Karpas-422 (cell line): ENCODE results near the gene CXCR5. TPM values are rescaled to one million over a fixed set of nuclear protein-coding genes. Genes with fewer than 3 reads are reported as not detected.

Experiments used
- DNase-seq: peaks from one replicate; pipeline ENCODE4 v3.0.0-alpha.2; 2015
- H2AFZ ChIP-seq: fragments of 200-600 bp; sonication (generic); 2 replicates; pipeline ENCODE4 v1.6.1; 2014; ENCODE audit warnings: antibody characterized with exemption, low read length, mixed read lengths
- H3K27ac ChIP-seq: fragments of 200-600 bp; sonication (generic); 2 replicates; pipeline ENCODE4 v1.5.1; 2014; ENCODE audit warnings: mild to moderate bottlenecking, low read length, moderate library complexity
- H3K27me3 ChIP-seq: fragments of 200-600 bp; sonication (generic); 2 replicates; pipeline ENCODE4 v1.6.1; 2014; ENCODE audit warnings: low read length, mixed read lengths
- H3K36me3 ChIP-seq: fragments of 200-600 bp; sonication (generic); 2 replicates; pipeline ENCODE4 v1.6.1; 2014; ENCODE audit warnings: low read length, mixed read lengths; ENCODE audit not compliant: insufficient read depth
- H3K4me1 ChIP-seq: fragments of 200-600 bp; sonication (generic); 2 replicates; pipeline ENCODE4 v1.6.1; 2014; ENCODE audit warnings: mild to moderate bottlenecking, low read length, mixed read lengths
- H3K4me2 ChIP-seq: fragments of 200-600 bp; sonication (generic); 2 replicates; pipeline ENCODE4 v1.6.1; 2014; ENCODE audit warnings: low read length, low read depth, mild to moderate bottlenecking; ENCODE audit not compliant: poor library complexity, severe bottlenecking
- H3K4me3 ChIP-seq: fragments of 200-600 bp; sonication (generic); 2 replicates; pipeline ENCODE4 v1.5.1; 2014; ENCODE audit warnings: mild to moderate bottlenecking, antibody characterized with exemption, low read length, mixed read lengths
- H3K79me2 ChIP-seq: fragments of 200-600 bp; sonication (generic); 2 replicates; pipeline ENCODE4 v1.6.1; 2014; ENCODE audit warnings: mild to moderate bottlenecking, low read length, mixed read lengths
- H3K9ac ChIP-seq: fragments of 200-600 bp; sonication (generic); 2 replicates; pipeline ENCODE4 v1.6.0; 2014; ENCODE audit warnings: low read length
- H3K9me2 ChIP-seq: fragments of 200-600 bp; sonication (generic), shearing (Covaris generic); replicated peaks from 2 replicates; pipeline ENCODE4 v1.6.0; 2014; ENCODE audit warnings: mild to moderate bottlenecking, low read length, moderate library complexity; ENCODE audit not compliant: insufficient read depth
- H3K9me3 ChIP-seq: fragments of 300-700, 200-600 bp; sonication (generic); 2 replicates; pipeline ENCODE4 v1.6.1; 2014; ENCODE audit warnings: low read length, mixed read lengths
- H4K20me1 ChIP-seq: fragments of 200-600 bp; sonication (generic); 2 replicates; pipeline ENCODE4 v1.6.1; 2014; ENCODE audit warnings: mild to moderate bottlenecking, antibody characterized with exemption, low read length, low read depth; ENCODE audit not compliant: insufficient read depth
- total RNA-seq: library from RNA; depleted of rRNA; stranded (reverse); fragments of >200 nt; shearing (Covaris generic); gene quantifications from 2 replicates; pipeline ENCODE4 v1.2.3, GENCODE V29; 2014; ENCODE audit warnings: low replicate concordance

The CXCR5 gene
- total RNA-seq, 1 experiment from 2014 or later, result 0.71 TPM

GRCh38 chr11:118896921-118897591 is 13.4 kb downstream of the CXCR5 start:
- Histone ChIP-seq H3K9me2 (no peaks in the 10 kb centered on the region), H3K9me3 (no peaks in the 10 kb centered on the region), H3K4me2 (no peak overlapping the region), H3K36me3 (no peaks in the 10 kb centered on the region), H2AFZ (no peak overlapping the region), H3K27me3 (no peaks in the 10 kb centered on the region), H4K20me1 (no peaks in the 10 kb centered on the region), H3K9ac (no peak overlapping the region), H3K79me2 (no peaks in the 10 kb centered on the region), H3K4me3 (no peak overlapping the region), H3K27ac (no peak overlapping the region), H3K4me1 (peaks cover 10% of the 10 kb centered on the region)
- no peak for DNase-seq

GRCh38 chr11:118897721-118898310 is 14.1 kb downstream of the CXCR5 start:
- Histone ChIP-seq H3K79me2 (no peaks in the 10 kb centered on the region), H3K9me2 (no peaks in the 10 kb centered on the region), H3K9me3 (no peaks in the 10 kb centered on the region), H2AFZ (no peak overlapping the region), H3K4me3 (no peak overlapping the region), H3K27me3 (no peaks in the 10 kb centered on the region), H4K20me1 (no peaks in the 10 kb centered on the region), H3K9ac (no peak overlapping the region), H3K36me3 (no peaks in the 10 kb centered on the region), H3K4me2 (no peak overlapping the region), H3K4me1 (peaks cover 8% of the 10 kb centered on the region), H3K27ac (no peak overlapping the region)
- DNase-seq, result no peak

GRCh38 chr11:118898400-118899295 is 15.0 kb downstream of the CXCR5 start:
- DNase-seq, result no peak
- Histone ChIP-seq H3K27ac (no peak overlapping the region), H3K4me3 (no peak overlapping the region), H3K9ac (no peak overlapping the region), H3K4me1 (peaks cover 6% of the 10 kb centered on the region), H3K27me3 (no peaks in the 10 kb centered on the region), H3K4me2 (no peak overlapping the region), H3K9me2 (no peaks in the 10 kb centered on the region), H3K79me2 (no peaks in the 10 kb centered on the region), H2AFZ (no peak overlapping the region), H4K20me1 (no peaks in the 10 kb centered on the region), H3K36me3 (no peaks in the 10 kb centered on the region), H3K9me3 (no peaks in the 10 kb centered on the region)

DNA sequence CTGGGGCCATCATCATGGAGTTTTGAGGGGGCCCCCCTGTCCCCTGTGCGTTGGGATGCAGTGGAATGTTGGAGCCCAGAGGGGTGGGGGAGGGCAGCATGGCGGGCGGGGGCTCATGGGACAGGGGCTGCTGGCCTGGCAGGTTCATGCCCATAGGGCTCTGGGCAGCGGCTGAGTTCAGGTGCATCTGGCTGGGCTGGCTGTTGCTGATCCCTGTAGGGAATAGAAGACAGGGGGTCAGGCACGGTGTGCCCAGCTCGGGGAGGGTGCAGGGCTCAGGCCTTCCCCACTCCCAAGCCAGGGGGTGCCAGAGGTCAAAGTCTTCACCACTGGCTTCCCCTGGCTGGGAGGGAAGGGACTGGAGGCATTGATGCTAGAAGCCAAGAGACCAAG is 15.6 kb downstream of the CXCR5 start:
- Histone ChIP-seq H3K79me2 (no peaks in the 10 kb centered on the region), H3K27ac (no peak overlapping the region), H2AFZ (no peak overlapping the region), H3K36me3 (no peaks in the 10 kb centered on the region), H4K20me1 (no peaks in the 10 kb centered on the region), H3K4me1 (peaks cover 6% of the 10 kb centered on the region), H3K9ac (no peak overlapping the region), H3K27me3 (no peaks in the 10 kb centered on the region), H3K4me2 (no peak overlapping the region), H3K4me3 (no peak overlapping the region), H3K9me3 (no peaks in the 10 kb centered on the region), H3K9me2 (no peaks in the 10 kb centered on the region)
- no peak for DNase-seq

GRCh38 chr11:118899706-118900360 is 16.1 kb downstream of the CXCR5 start:
- H3K27me3 ChIP-seq, result no peaks in the 10 kb centered on the region
- no peak overlapping the region for H2AFZ ChIP-seq
- no peak overlapping the region for H3K27ac ChIP-seq
- H3K9me2 ChIP-seq, result no peaks in the 10 kb centered on the region
- H3K9ac ChIP-seq, result no peak overlapping the region
- H4K20me1 ChIP-seq, result no peaks in the 10 kb centered on the region
- no peak overlapping the region for H3K4me3 ChIP-seq
- H3K79me2 ChIP-seq, result no peaks in the 10 kb centered on the region
- no peak overlapping the region for H3K4me2 ChIP-seq
- H3K4me1 ChIP-seq, result peaks cover 6% of the 10 kb centered on the region
- no peak for DNase-seq
- H3K9me3 ChIP-seq, result no peaks in the 10 kb centered on the region
- no peaks in the 10 kb centered on the region for H3K36me3 ChIP-seq

DNA sequence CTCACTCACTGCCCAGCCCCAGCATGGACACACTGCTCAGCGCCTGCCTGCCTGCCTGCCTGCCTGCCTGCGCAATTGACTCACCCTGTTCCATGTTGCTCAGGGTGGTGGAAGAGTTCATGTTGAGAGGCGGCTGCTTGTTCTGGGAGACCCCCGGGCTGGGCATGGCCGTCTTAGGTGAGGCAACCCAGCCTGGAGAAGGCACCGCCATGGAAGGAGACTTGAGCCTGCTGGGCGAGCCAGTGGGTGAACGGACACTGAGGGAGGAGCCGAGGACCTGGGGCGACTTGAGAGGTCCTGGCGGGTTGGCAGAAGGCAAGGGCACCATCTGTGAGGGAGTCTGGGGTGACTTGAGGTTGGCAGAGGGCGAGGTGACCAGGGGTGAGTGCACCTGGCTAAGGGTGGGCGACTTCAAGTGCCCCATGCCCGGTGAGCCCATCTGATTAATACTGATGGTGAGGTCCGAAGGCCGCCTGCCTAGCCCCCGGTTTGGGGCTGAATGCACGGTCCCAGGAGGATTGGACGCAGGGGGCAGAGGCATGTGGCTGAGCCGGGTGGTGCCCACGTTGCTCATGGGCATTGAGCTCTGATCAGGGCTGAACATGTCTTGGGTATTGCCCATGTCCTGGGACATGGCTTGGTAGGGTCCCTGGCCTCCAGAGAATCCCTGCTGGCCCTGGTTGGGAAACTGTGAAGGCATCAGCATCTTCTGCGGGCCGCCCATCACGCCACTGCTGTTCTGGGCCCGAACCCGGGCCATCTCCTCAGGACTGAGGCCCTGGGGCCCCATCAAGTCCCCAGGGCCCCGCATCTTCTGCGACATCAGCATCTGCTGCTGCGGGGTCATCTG is 17.1 kb downstream of the CXCR5 start:
- no peaks in the 10 kb centered on the region for H3K9me2 ChIP-seq
- H3K27me3 ChIP-seq, result no peaks in the 10 kb centered on the region
- H2AFZ ChIP-seq, result no peak overlapping the region
- H3K9ac ChIP-seq, result no peak overlapping the region
- no peaks in the 10 kb centered on the region for H3K9me3 ChIP-seq
- no peaks in the 10 kb centered on the region for H3K36me3 ChIP-seq
- H4K20me1 ChIP-seq, result no peaks in the 10 kb centered on the region
- no peak overlapping the region for H3K4me3 ChIP-seq
- no peaks in the 10 kb centered on the region for H3K79me2 ChIP-seq
- no peak overlapping the region for H3K27ac ChIP-seq
- H3K4me1 ChIP-seq, result peaks cover 2% of the 10 kb centered on the region
- DNase-seq, result no peak
- no peak overlapping the region for H3K4me2 ChIP-seq

DNA sequence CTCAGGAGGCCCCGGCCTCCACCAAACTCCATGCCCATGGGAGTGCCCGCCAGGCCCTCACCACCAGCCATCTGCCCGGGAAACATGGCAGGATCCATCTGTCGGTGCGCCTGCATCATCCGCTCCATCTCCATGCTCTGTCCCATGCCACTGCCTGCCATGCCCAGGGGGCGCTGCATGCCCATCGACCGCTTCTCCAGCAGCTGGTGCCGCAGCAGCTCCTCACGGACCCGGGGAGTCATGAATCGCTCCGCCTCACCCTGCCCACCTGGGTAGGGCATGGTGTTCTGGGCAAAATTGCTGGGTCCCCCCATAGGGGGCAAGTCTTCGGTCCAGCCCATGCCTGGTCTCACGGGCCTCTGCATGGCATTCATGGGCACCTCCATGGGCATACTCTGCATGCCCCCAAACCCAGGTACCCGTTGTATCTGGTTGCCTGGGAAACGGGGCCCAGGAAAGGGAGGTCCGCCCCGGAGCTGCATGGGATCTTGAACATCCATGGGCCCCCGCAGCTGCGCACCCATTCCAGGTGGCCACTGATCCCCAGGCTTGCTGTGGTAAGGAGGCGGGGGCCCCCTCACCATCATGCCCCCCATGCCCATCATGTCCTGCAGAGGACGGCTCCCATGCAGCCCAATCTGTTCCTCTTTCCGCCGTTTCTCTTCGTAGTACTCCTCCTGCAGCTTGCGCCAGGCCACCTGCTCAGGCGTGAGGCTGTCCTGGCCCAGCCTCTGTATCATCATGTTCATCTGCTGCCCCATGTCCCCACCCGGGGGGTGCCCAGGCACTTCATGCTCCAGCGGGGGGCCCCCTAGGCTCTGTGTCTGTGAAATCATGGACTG is 18.0 kb downstream of the CXCR5 start:
- DNase-seq, result no peak
- Histone ChIP-seq H3K36me3 (no peaks in the 10 kb centered on the region), H4K20me1 (no peaks in the 10 kb centered on the region), H3K4me2 (no peak overlapping the region), H3K9me2 (no peaks in the 10 kb centered on the region), H3K27me3 (no peaks in the 10 kb centered on the region), H3K4me1 (no peaks in the 10 kb centered on the region), H3K27ac (no peak overlapping the region), H3K9ac (no peak overlapping the region), H3K79me2 (no peaks in the 10 kb centered on the region), H3K4me3 (no peak overlapping the region), H3K9me3 (no peaks in the 10 kb centered on the region), H2AFZ (no peak overlapping the region)
